CD1c-positive myeloid dendritic cell (primary cell): ENCODE measurements around the gene TIPIN.
A peak's percentile ranks its signal among the peaks of the same experiment; 100 is the strongest.
"Not testable (repeated sequence)": the region's sequence is repeated elsewhere in the genome, so short reads cannot be mapped to it uniquely, and the experiment has no call there.

ENCODE experiments used
- DNase-seq: peaks from one replicate; pipeline ENCODE4 v3.0.0-alpha.2; 2016; ENCODE audit errors: extremely low spot score

The TIPIN gene

GRCh38 chr15:66386204-66387123 lies 30.0 kb upstream of the TIPIN start, which contains the start of gene MAP2K1:
Gene MAP2K1 (plus strand): TSS chr15:66386912. CDS start chr15:66387348, 436 bp downstream.
- DNase-seq = peak; percentile 99

- peak; percentile 31 for DNase-seq
These were observed 24.9 kb upstream of the TIPIN start for GRCh38 chr15:66381376-66381775.

GRCh38 chr15:66378814-66379430 lies 22.4 kb upstream of the TIPIN start:
- no peak for DNase-seq

- DNase-seq = no peak
These were observed 17.7 kb upstream of the TIPIN start for GRCh38 chr15:66374179-66374578.

- peak; percentile 34 for DNase-seq
These were observed 13.5 kb upstream of the TIPIN start for GRCh38 chr15:66369773-66370651.

GRCh38 chr15:66364944-66365528 lies 8.6 kb upstream of the TIPIN start:
- DNase-seq = no peak

GRCh38 chr15:66362776-66363175 lies 6.3 kb upstream of the TIPIN start:
- DNase-seq = no peak

GRCh38 chr15:66361745-66362460 lies 5.4 kb upstream of the TIPIN start:
- peak; percentile 8 for DNase-seq

- DNase-seq = no peak
These were observed 3.3 kb upstream of the TIPIN start for GRCh38 chr15:66359740-66360139.

- no peak for DNase-seq
These were observed 467 bp downstream of the TIPIN start for GRCh38 chr15:66356077-66356358.

GRCh38 chr15:66348530-66348929 lies 8.0 kb downstream of the TIPIN start:
- not testable (repeated sequence) for DNase-seq

- no peak for DNase-seq
These were observed 27.7 kb downstream of the TIPIN start for GRCh38 chr15:66328771-66329170.

- DNase-seq = no peak
These were observed 28.7 kb downstream of the TIPIN start for GRCh38 chr15:66327736-66328135.

- DNase-seq = no peak
These were observed 30.4 kb downstream of the TIPIN start for GRCh38 chr15:66326051-66326450.

GRCh38 chr15:66323312-66323928 lies 33.1 kb downstream of the TIPIN start:
- DNase-seq = no peak

- DNase-seq = no peak
These were observed 44.3 kb downstream of the TIPIN start for GRCh38 chr15:66312144-66312543.

- DNase-seq = no peak
These were observed 45.7 kb downstream of the TIPIN start for GRCh38 chr15:66310786-66311185.

GRCh38 chr15:66309828-66310227 lies 46.7 kb downstream of the TIPIN start:
- DNase-seq = no peak

- no peak for DNase-seq
These were observed 48.0 kb downstream of the TIPIN start for GRCh38 chr15:66308531-66308930.

GRCh38 chr15:66306381-66306780 lies 50.1 kb downstream of the TIPIN start:
- DNase-seq = no peak

GRCh38 chr15:66304425-66304824 lies 52.1 kb downstream of the TIPIN start:
- not testable (repeated sequence) for DNase-seq
